ENCODE data around the gene INPP4B. TPM values are rescaled to one million over a fixed set of nuclear protein-coding genes. Genes with fewer than 3 reads are reported as not detected.

INPP4B gene
- total RNA-seq, 1 donor from 2014 or later, result 32.7 TPM

DNA sequence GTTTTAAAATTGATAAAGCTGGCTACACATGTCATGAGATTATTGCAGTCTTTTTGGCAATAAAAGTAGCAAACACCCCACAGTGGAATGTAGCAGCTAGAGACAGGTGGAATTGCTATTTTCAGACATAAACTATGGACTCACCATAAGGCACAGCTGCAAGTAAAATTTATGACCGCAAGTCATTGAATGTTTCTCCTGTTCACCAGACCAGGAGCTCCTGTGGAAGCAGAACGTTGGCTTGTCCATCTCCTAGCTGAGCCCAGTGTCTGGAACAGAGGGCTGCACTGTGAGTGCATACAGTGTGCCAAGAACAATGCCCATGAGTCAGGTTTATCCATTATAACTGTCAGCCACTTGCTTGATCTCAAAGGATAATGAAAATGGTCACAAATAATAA, 538.2 kb downstream of the INPP4B start:
- Histone ChIP-seq H3K9me3 (no peaks in the 10 kb centered on the region), H3K4me3 (no peak overlapping the region), H3K36me3 (no peaks in the 10 kb centered on the region), H3K27ac (peak overlapping the region in 1 of 2 donors; percentile 23), H3K4me1 (peaks cover 0 to 5% of the 10 kb centered on the region in 2 donors), H3K27me3 (no peaks in the 10 kb centered on the region)
- TF ChIP-seq CTCF (IDR thresholded peaks at IDR 0.05), result no peak
- no peak for DNase-seq (ENCODE audit: low spot score in 2 of 2)
- intact Hi-C loops (cut with DNase I), result loop anchor here (2.0 kb wide), 1 partner anchor 43 kb away; no protein-coding TSS in a partner anchor

- Histone ChIP-seq H3K4me3 (no peak overlapping the region), H3K9me3 (no peaks in the 10 kb centered on the region), H3K4me1 (peaks cover 0 to under 1% of the 10 kb centered on the region in 2 donors), H3K27me3 (no peaks in the 10 kb centered on the region), H3K36me3 (no peaks in the 10 kb centered on the region), H3K27ac (no peak overlapping the region)
- TF ChIP-seq CTCF (IDR thresholded peaks at IDR 0.05), result no peak
- DNase-seq (ENCODE audit: low spot score in 2 of 2), result no peak
- intact Hi-C loops (cut with DNase I), result no loop called here
These were observed 548.8 kb downstream of the INPP4B start for GRCh38 chr4:142297313-142297712.

- no peaks in the 10 kb centered on the region for H3K9me3 ChIP-seq
- no peaks in the 10 kb centered on the region for H3K36me3 ChIP-seq
- no peak for TF ChIP-seq CTCF (IDR thresholded peaks at IDR 0.05)
- no peak for DNase-seq (ENCODE audit: low spot score in 2 of 2)
- H3K27ac ChIP-seq, result no peak overlapping the region
- intact Hi-C loops (cut with DNase I), result no loop called here
- no peak overlapping the region for H3K4me3 ChIP-seq
- H3K27me3 ChIP-seq, result no peaks in the 10 kb centered on the region
- peaks cover 0 to 4% of the 10 kb centered on the region in 2 donors for H3K4me1 ChIP-seq
These were observed 552.6 kb downstream of the INPP4B start for GRCh38 chr4:142293536-142293935.

DNA sequence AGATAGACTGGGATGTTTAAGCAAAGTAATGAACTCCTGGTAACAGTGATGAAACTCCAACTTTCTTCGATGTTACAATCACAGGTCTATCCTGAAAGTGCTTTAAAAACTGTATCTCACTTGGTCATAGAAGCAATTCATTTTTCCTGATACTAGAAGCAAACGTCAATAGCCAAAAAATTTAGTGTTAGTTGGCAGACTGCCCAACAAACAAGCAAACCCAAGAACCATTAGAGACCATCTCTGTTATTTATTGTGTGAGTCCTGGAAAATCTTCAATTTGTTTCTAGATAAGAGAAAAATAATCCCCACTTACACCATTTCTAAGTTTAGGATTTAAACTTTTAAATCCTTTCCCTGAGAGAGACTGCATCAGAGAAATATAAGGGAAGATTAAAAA, 553.9 kb downstream of the INPP4B start:
- Histone ChIP-seq H3K9me3 (no peaks in the 10 kb centered on the region), H3K4me3 (no peak overlapping the region), H3K27ac (no peak overlapping the region), H3K27me3 (no peaks in the 10 kb centered on the region), H3K4me1 (peaks cover 0 to 4% of the 10 kb centered on the region in 2 donors), H3K36me3 (no peaks in the 10 kb centered on the region)
- no peak for DNase-seq (ENCODE audit: low spot score in 2 of 2)
- TF ChIP-seq CTCF (IDR thresholded peaks at IDR 0.05), result no peak
- intact Hi-C loops (cut with DNase I), result no loop called here

DNA sequence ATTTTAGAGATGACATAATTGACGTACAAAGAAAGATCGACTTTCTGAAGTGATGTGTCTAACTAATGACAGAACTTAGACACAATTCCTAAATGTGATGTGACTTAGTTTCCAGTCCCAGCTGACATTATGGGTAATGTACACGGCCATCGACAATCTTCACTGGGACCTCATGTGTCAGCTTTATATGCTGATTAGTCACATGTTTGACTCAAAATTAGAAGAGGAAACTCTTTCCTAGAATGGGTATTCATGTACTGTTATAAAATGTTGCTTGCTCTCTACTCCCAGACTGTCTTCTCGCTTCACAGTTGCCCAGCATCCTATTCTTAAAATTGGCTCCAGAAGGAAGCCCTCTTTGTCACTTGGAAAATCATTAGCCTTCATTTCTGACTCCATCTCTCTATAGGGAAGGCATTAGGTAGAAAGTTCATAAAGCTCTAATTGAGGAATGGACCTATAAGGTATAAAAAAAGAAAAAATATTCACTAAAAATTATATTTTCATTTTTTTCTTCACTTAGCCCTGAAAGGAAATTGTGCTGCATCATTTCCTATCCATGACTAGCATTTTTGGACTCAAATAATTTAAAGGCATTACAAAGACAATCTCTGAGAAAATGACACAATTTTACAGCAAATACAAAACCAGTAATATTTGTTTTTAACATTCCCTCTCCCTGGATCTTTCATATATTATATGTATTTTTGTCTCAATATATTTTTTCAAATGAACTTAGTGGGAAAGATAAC, 554.6 kb downstream of the INPP4B start:
- no peak for DNase-seq (ENCODE audit: low spot score in 2 of 2)
- no peak for TF ChIP-seq CTCF (IDR thresholded peaks at IDR 0.05)
- intact Hi-C loops (cut with DNase I), result no loop called here
- H3K36me3 ChIP-seq, result no peaks in the 10 kb centered on the region
- no peaks in the 10 kb centered on the region for H3K9me3 ChIP-seq
- no peaks in the 10 kb centered on the region for H3K27me3 ChIP-seq
- H3K4me1 ChIP-seq, result peaks cover 0 to 4% of the 10 kb centered on the region in 2 donors
- no peak overlapping the region for H3K27ac ChIP-seq
- H3K4me3 ChIP-seq, result no peak overlapping the region

Data from ascending aorta (tissue), 2 donors.